ENCODE data around the gene FGFRL1. TPM values are rescaled to one million over a fixed set of nuclear protein-coding genes. Genes with fewer than 3 reads are reported as not detected.

The FGFRL1 gene
- total and polyA plus RNA-seq, 10 donors = 1.4 to 20.6 (median 9.5) TPM

- no peak for TF ChIP-seq POLR2A (IDR thresholded peaks at IDR 0.05)
- TF ChIP-seq POLR2AphosphoS5 (IDR thresholded peaks at IDR 0.05) = no peak
- TF ChIP-seq, protein P1, sequence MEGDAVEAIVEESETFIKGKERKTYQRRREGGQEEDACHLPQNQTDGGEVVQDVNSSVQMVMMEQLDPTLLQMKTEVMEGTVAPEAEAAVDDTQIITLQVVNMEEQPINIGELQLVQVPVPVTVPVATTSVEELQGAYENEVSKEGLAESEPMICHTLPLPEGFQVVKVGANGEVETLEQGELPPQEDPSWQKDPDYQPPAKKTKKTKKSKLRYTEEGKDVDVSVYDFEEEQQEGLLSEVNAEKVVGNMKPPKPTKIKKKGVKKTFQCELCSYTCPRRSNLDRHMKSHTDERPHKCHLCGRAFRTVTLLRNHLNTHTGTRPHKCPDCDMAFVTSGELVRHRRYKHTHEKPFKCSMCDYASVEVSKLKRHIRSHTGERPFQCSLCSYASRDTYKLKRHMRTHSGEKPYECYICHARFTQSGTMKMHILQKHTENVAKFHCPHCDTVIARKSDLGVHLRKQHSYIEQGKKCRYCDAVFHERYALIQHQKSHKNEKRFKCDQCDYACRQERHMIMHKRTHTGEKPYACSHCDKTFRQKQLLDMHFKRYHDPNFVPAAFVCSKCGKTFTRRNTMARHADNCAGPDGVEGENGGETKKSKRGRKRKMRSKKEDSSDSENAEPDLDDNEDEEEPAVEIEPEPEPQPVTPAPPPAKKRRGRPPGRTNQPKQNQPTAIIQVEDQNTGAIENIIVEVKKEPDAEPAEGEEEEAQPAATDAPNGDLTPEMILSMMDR (IDR thresholded peaks at IDR 0.05 in 8 of 11, conservative IDR thresholded peaks at IDR 0.05 in 3 of 11) = no peak
- H3K36me3 ChIP-seq = peaks cover 0 to 26% (median 14%) of the 10 kb centered on the region in 6 donors
- no peak for DNase-seq
- intact Hi-C loops (cut with DNase I; ENCODE audit: low total_unique reads) = no loop called here
- 89 to 96% (median 93%) methylated on average over 30 to 46 of the region's 46 CpGs for WGBS, 5 donors
- H3K9me3 ChIP-seq = no peaks in the 10 kb centered on the region
- peak overlapping the region in 1 of 8 donors; percentile 54 for H3K27ac ChIP-seq
- H3K4me3 ChIP-seq = no peak overlapping the region
- H3K27me3 ChIP-seq (replicated peaks in 1 of 7) = no peaks in the 10 kb centered on the region
- peaks cover 0 to 37% (median 21%) of the 10 kb centered on the region in 6 donors for H3K4me1 ChIP-seq
These were observed 10.8 kb downstream of the FGFRL1 start for GRCh38 chr4:1022051-1022738.

DNA sequence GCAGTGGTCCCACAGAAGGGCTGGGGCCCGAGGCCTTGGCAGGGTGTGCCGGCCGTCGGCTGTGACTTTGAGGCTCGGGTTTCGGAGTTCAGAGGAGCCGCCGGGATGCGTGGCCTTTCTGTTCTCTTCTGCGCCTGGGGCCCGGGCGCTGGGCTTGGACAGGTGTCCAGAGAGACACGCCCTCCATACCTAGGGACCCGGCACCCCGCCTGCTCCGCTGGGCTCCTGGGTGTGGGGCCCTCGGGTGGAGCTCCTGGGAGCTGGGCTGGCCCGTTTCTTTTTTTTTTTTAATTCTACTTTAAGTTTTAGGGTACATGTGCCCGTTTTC lies 11.3 kb downstream of the FGFRL1 start:
- H3K27me3 ChIP-seq (replicated peaks in 1 of 7) = no peaks in the 10 kb centered on the region
- peaks cover 0 to 37% (median 21%) of the 10 kb centered on the region in 6 donors for H3K4me1 ChIP-seq
- H3K27ac ChIP-seq = no peak overlapping the region
- no peaks in the 10 kb centered on the region for H3K9me3 ChIP-seq
- no peak for TF ChIP-seq POLR2A (IDR thresholded peaks at IDR 0.05)
- no peak for TF ChIP-seq POLR2AphosphoS5 (IDR thresholded peaks at IDR 0.05)
- TF ChIP-seq, protein P1 (IDR thresholded peaks at IDR 0.05 in 8 of 11, conservative IDR thresholded peaks at IDR 0.05 in 3 of 11) = no peak
- intact Hi-C loops (cut with DNase I; ENCODE audit: low total_unique reads) = no loop called here
- 90 to 94% (median 93%) methylated on average over 10 to 19 of the region's 19 CpGs for WGBS, 5 donors
- no peak overlapping the region for H3K4me3 ChIP-seq
- H3K36me3 ChIP-seq = peaks cover 0 to 26% (median 14%) of the 10 kb centered on the region in 6 donors
- no peak for DNase-seq

- no peak for DNase-seq
- peaks cover 0 to 26% (median 14%) of the 10 kb centered on the region in 6 donors for H3K36me3 ChIP-seq
These were observed 11.7 kb downstream of the FGFRL1 start for GRCh38 chr4:1023075-1023640.

GRCh38 chr4:1023895-1024740 lies 12.7 kb downstream of the FGFRL1 start:
- Histone ChIP-seq H3K36me3 (peaks cover 0 to 26% (median 14%) of the 10 kb centered on the region in 6 donors), H3K4me1 (peaks cover 0 to 37% (median 21%) of the 10 kb centered on the region in 6 donors), H3K27me3 (replicated peaks in 1 of 7) (peaks cover 0 to 11% (median 4%) of the 10 kb centered on the region in 7 donors), H3K4me3 (no peak overlapping the region), H3K27ac (no peak overlapping the region), H3K9me3 (no peaks in the 10 kb centered on the region)
- TF ChIP-seq POLR2AphosphoS5 (IDR thresholded peaks at IDR 0.05) (no peak), POLR2A (IDR thresholded peaks at IDR 0.05) (no peak)
- TF ChIP-seq, protein P1 (IDR thresholded peaks at IDR 0.05 in 8 of 11, conservative IDR thresholded peaks at IDR 0.05 in 3 of 11) = no peak
- intact Hi-C loops (cut with DNase I; ENCODE audit: low total_unique reads) = no loop called here
- DNase-seq = no peak
- WGBS, 5 donors = 93 to 97% (median 97%) methylated on average over 68 to 83 of the region's 83 CpGs

More at GRCh38 chr4:1023075-1023640, 11.7 kb downstream of the FGFRL1 start:
- H3K4me1 ChIP-seq = peaks cover 0 to 37% (median 21%) of the 10 kb centered on the region in 6 donors
- H3K27ac ChIP-seq = no peak overlapping the region
- WGBS, 5 donors = 85 to 96% (median 94%) methylated on average over 3 to 20 of the region's 20 CpGs
- no peak for TF ChIP-seq POLR2A (IDR thresholded peaks at IDR 0.05)
- no peak overlapping the region for H3K4me3 ChIP-seq
- no peaks in the 10 kb centered on the region for H3K9me3 ChIP-seq
- intact Hi-C loops (cut with DNase I; ENCODE audit: low total_unique reads) = no loop called here
- H3K27me3 ChIP-seq (replicated peaks in 1 of 7) = peaks cover 0 to 1% (median 0%) of the 10 kb centered on the region in 7 donors

Data from spleen (tissue), 11 donors.